Measurements from ENCODE around the gene MKLN1. TPM values are rescaled to one million over a fixed set of nuclear protein-coding genes. Genes with fewer than 3 reads are reported as not detected.
"Not testable (repeated sequence)": the region's sequence is repeated elsewhere in the genome, so short reads cannot be mapped to it uniquely, and the experiment has no call there.

MKLN1 gene
- total RNA-seq, 1 donor from 2014 or later = 48.4 TPM

GRCh38 chr7:131328377-131329175 is 900 bp downstream of the MKLN1 start:
- H3K27ac ChIP-seq = peak overlapping the region; percentile 100
- DNase-seq (ENCODE audit: extremely low spot score in 2 of 2) = no peak
- TF ChIP-seq POLR2AphosphoS5 (IDR thresholded peaks at IDR 0.05; ENCODE audit: insufficient read depth in 1 of 2, low read depth in 1 of 2) = no peak
- TF ChIP-seq CTCF (IDR thresholded peaks at IDR 0.05) = no peak
- TF ChIP-seq POLR2A (IDR thresholded peaks at IDR 0.05) = no peak
- no peaks in the 10 kb centered on the region for H3K36me3 ChIP-seq
- H3K4me3 ChIP-seq = peak overlapping the region; percentile 99
- H3K27me3 ChIP-seq = no peaks in the 10 kb centered on the region
- no peaks in the 10 kb centered on the region for H3K9me3 ChIP-seq
- intact Hi-C loops (cut with DNase I) = loop anchor here (2.0 kb wide), 1 partner anchor 224 kb away; no protein-coding TSS in a partner anchor
- H3K4me1 ChIP-seq = peaks cover 57% of the 10 kb centered on the region

GRCh38 chr7:131329176-131329570 is 1.5 kb downstream of the MKLN1 start:
- Histone ChIP-seq H3K36me3 (no peaks in the 10 kb centered on the region), H3K27me3 (no peaks in the 10 kb centered on the region), H3K4me1 (peaks cover 63% of the 10 kb centered on the region), H3K4me3 (peak overlapping the region; percentile 99), H3K9me3 (no peaks in the 10 kb centered on the region), H3K27ac (peak overlapping the region; percentile 100)
- no peak for TF ChIP-seq POLR2AphosphoS5 (IDR thresholded peaks at IDR 0.05; ENCODE audit: insufficient read depth in 1 of 2, low read depth in 1 of 2)
- intact Hi-C loops (cut with DNase I) = loop anchor here (2.0 kb wide), 1 partner anchor 224 kb away; no protein-coding TSS in a partner anchor
- no peak for DNase-seq (ENCODE audit: extremely low spot score in 2 of 2)

- peak overlapping the region; percentile 99 for H3K4me3 ChIP-seq
- peak overlapping the region; percentile 100 for H3K27ac ChIP-seq
- DNase-seq (ENCODE audit: extremely low spot score in 2 of 2) = no peak
- TF ChIP-seq CTCF (IDR thresholded peaks at IDR 0.05) = no peak
- no peak for TF ChIP-seq POLR2AphosphoS5 (IDR thresholded peaks at IDR 0.05; ENCODE audit: insufficient read depth in 1 of 2, low read depth in 1 of 2)
- no peak for TF ChIP-seq POLR2A (IDR thresholded peaks at IDR 0.05)
- no peaks in the 10 kb centered on the region for H3K27me3 ChIP-seq
- no peaks in the 10 kb centered on the region for H3K36me3 ChIP-seq
- H3K9me3 ChIP-seq = no peaks in the 10 kb centered on the region
- intact Hi-C loops (cut with DNase I) = no loop called here
- H3K4me1 ChIP-seq = peaks cover 67% of the 10 kb centered on the region
Observed at GRCh38 chr7:131330299-131330698, 2.6 kb downstream of the MKLN1 start.

GRCh38 chr7:131331806-131332205 is 4.1 kb downstream of the MKLN1 start:
- TF ChIP-seq POLR2A (IDR thresholded peaks at IDR 0.05) (no peak), CTCF (IDR thresholded peaks at IDR 0.05) (no peak), POLR2AphosphoS5 (IDR thresholded peaks at IDR 0.05; ENCODE audit: insufficient read depth in 1 of 2, low read depth in 1 of 2) (no peak)
- peaks cover 3% of the 10 kb centered on the region for H3K9me3 ChIP-seq
- no peak overlapping the region for H3K4me3 ChIP-seq
- no peaks in the 10 kb centered on the region for H3K36me3 ChIP-seq
- DNase-seq (ENCODE audit: extremely low spot score in 2 of 2) = no peak
- peaks cover 59% of the 10 kb centered on the region for H3K4me1 ChIP-seq
- no peak overlapping the region for H3K27ac ChIP-seq
- H3K27me3 ChIP-seq = no peaks in the 10 kb centered on the region
- intact Hi-C loops (cut with DNase I) = no loop called here

- DNase-seq (ENCODE audit: extremely low spot score in 2 of 2); H3K4me3 ChIP-seq; intact Hi-C loops (cut with DNase I); H3K27me3 ChIP-seq; H3K27ac ChIP-seq; H3K36me3 ChIP-seq; H3K9me3 ChIP-seq: not testable (repeated sequence)
- peaks cover 53% of the 10 kb centered on the region for H3K4me1 ChIP-seq
Observed at GRCh38 chr7:131332729-131333128, 5.1 kb downstream of the MKLN1 start.
